ENCODE data around the gene RER1.

RER1 gene

DNA sequence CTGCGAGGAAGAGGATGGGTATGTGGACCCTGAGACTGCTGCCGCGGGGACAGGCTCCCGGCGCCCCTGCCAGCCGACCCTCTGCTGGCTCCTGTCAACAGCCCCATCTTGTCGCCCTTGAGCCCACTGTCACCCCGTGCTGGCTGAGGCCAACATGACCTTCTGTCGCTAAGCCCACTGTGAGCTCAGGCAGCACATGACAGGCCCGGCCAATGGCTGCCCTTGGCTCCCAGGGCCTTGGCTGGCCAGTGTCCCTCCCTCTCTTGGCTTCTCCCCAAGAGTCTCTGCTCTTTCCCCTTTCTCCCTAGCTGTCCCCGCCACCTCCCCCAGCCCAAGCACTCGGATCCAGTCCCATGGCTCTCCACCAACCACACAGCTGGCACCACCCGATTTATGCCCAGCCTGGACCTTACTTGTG, 17.2 kb downstream of the RER1 start:
- no peak for DNase-seq

- DNase-seq, result no peak
Observed at GRCh38 chr1:2409745-2410144, 18.1 kb downstream of the RER1 start.

GRCh38 chr1:2411801-2412394, 20.3 kb downstream of the RER1 start:
- DNase-seq, result no peak

DNA sequence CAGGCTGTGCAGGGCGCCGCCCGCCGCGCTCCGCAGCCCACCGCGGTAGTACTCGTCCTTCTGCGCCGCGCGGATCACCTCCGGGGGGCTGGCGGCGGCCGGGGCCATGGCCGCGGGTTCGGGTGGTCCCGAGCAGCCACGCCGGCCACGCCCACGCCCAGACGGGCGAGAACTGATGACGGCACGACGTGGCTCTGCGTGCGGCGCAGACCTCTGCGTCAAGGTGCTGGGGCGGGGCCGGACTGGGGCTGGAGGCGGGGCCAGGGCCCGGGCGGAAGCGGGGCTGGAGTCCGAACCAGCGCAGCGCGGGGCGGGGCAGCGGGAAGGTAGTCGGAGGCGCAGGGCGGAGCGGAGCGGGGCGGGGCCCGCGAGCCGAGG, 20.7 kb downstream of the RER1 start, which contains the start of gene PEX10:
Gene PEX10 (minus strand): TSS at position 170 of the 378 bp plus-strand sequence. CDS start 62 bp downstream, at position 108.
- DNase-seq, result peak; percentile 66 to 80

DNA sequence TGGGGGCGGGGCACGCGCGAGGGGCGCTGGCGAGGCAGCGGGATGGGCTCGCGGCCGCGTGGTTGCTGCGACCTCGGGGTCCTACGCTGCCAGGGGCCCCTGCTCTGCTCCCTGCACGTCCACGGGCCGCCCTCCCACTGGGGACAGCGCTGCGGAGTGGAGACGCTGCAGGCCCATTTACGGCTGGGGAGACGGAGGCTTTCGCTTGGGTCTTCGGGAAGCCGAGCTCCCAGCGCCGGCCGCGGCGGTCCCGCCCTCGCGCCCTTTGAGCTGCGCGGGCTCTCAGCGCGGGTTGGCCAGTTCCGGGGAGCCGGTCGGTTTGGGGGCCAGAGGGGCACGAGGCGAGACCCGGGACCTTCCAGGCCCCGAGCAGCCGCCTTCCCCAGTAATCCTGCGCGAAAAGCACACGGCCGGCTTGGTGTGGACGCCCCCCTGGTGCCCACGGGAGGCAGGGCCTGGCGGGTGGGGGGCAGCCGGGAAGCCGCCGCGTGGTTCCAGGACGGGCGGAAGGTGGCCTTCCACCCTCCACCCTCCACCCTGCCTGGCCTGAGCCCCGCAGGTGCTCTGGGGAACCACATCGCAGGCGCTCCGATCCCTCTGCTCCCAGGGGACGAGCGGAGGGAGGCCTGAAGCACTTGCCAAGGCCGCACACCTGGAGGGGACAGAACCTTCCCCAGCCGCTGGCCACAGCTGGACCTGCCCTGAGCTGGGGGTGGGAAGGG, 21.3 kb downstream of the RER1 start:
- DNase-seq, result no peak

DNA sequence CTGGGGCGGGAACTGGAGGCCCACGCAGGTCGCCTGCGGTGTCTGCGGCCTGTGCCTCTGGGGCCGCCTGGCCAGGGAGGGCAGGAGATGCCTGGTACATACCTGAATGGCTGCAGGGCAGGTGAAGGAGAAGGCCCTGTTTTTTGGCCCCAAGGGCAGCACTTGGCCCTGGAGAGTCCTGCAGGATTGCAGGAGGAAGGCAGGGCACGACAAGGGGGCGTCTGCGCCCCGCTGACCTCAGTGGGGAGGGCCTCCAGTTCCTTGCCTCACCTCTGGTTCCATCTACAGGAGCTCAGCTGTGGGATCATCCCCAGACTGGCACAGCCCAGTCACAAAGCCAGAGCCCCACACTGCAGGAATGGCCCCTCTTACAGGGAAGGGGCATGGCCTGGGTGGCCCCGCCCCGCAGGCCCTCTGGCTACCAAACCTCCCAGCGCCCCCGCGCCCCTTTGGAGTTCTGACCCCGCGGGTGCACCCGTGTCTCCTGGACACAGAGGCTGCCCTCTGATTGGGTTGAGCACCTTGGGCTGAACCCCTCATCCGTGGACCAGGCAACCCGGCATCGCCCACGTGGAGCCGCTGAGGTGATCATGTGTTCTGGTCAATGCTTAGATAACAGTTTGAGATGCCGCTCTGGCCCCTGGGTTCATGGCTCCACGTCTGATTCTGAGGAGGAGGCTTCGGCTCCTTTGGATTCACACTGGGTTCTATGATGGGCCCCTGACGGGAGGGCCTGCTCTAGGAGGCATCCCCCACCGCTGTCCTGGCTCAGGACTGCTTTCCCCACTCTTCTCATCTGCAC, 22.1 kb downstream of the RER1 start:
- no peak for DNase-seq

DNA sequence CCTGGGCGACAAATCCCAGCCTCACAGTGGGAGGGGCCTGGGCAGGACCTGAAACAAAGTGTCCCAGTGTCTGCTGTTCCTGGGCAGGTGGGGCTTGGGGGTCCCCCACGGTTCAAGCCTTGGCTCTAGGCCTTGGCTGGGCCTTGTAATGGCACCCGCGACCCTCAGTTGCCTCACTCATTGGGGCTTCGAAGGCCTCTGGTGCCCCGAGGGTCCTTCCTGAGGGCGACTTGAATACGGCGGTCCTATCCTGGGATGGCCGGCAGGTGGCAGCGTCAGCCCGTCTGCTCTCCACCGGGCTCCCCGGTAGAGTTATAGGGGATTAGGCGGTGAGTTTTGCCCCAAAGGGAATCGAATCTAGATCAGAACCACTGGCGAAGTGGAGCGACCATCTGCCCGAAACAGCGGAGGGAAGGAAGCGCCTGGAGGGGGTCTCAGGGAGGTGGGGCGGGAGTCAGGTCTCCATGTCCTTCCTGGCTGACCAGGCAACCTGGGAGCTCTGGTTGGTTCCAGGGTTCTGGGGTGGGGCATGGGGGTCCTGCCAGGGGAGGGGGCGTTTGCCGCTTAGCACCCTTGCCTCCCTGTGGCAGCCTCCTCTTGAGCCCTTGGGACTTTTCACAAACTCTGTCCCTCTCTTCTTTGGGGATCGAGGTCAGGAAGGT, 22.8 kb downstream of the RER1 start:
- DNase-seq, result peak in 1 of 2 experiments; percentile 26

DNA sequence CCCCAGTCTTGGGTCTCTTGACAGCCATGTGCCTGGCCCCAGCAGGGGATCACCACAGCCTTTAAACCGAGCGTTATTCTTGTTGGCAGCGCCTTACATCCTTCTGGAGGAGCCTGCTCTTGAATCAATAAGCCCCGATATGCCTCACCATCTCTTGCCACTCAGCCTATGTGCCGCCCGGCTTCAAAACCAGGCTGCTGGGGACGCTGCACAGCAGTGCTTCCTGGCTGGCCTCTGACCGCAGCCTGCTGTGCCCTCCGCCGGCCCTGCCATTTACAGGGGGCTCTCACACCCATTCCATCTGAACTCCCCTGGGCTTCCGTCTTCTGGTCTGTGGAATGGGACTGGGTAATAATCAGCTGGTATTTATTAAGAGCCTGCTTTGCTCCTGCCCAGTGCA, 23.7 kb downstream of the RER1 start:
- DNase-seq, result no peak

- DNase-seq, result no peak
Observed at GRCh38 chr1:2415801-2416208, 24.2 kb downstream of the RER1 start.

GRCh38 chr1:2416403-2416802, 24.8 kb downstream of the RER1 start:
- DNase-seq, result no peak

DNA sequence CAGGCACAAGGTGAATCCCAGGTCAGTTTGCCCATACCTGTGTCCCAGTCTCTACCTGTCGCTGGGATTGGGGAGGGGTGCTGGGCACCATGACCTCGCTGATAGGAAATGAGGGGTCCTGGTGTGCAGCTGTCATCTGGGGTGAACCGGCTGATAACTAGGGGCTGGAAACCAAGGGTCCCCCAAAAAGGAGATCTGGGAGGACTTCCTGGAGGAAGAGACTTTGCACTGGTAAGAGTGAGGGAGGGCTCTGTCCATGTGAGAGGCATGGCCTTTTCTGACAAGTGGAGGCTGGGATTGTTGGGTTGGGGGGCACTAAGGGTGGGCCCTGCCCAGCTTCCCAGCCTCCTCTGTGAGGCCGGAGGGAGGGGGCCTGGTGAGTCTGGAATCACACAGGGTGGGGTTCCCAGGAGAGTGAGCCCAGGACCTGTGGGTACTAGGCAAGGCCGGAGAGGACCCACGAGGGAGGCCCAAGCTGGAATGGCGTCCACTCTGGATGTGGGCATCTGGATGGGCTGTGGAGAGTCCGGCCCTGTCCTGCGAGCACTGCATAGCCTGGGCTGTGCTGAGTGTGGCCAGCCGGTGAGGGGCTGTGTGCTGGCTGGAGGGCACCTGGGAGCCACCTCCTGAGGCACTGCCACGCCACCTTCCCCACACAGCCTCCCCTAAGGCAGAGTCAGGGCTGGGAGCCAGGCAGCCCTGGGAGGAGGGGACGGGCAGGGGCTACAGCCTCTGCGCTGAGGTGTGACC, 25.6 kb downstream of the RER1 start:
- DNase-seq, result no peak

DNA sequence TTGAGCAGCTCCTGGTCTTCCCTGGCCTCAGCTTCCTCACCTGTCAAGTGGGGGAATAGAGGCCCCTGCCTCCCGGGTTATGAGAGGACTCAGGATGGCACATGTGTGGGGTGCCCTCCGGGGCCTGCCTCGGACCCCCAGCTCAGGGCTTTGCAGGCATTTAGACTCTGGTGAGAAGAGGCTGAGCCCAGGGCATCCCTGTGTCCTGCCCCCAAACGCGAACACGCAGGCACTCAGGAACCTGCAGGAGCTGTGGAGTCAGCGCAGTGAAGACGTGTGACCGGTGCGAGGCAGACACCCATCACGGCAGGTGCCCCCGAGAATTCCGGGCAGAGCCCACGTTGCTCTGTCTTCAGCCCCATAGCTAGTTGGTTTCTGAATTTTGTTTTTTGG, 26.2 kb downstream of the RER1 start:
- DNase-seq, result no peak

- no peak for DNase-seq
Observed at GRCh38 chr1:2418791-2419320, 27.2 kb downstream of the RER1 start.

- no peak for DNase-seq
Observed at GRCh38 chr1:2419416-2419815, 27.8 kb downstream of the RER1 start.

GRCh38 chr1:2422523-2422922, 30.9 kb downstream of the RER1 start:
- DNase-seq, result no peak

DNA sequence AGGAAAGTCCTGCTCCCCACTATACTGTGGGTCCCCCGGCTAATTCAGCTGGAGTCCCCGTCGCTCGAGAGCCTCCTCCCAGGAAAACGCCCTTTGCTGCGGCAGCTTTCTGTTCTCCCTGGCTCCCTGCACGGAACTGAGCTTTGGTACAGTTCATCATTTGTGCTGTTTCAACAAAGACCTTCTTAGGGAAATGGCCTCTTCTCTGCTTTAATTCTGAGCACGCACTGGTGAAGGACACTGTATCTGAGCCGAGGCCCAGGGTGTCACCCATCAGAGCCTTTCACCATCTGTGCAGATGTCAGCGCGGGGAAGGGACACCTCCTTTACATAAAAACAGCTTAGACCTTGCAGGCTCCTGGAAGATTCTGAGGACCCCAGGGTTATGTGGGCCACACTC, 34.3 kb downstream of the RER1 start:
- no peak for DNase-seq

DNA sequence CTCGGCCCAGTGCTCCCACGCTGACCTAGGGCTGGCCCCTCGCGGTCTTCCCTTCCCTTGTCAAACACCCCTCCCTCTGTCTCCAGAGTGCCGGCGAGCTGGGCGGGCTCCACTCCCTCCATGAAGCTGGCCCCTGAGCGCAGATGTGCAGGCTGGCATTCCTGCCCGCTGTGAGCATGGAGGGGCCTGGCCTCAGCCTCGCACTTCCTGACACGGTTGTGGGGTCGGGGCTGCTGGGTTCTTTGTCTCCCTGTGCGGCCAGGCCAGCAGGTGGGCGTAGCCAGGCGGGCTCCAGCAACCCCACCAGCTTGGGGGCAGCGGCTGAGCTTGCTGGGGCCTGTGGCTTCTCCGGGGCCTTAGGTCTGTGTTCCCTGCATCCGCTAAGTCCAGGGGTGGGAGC, 34.9 kb downstream of the RER1 start:
- DNase-seq, result no peak

DNA sequence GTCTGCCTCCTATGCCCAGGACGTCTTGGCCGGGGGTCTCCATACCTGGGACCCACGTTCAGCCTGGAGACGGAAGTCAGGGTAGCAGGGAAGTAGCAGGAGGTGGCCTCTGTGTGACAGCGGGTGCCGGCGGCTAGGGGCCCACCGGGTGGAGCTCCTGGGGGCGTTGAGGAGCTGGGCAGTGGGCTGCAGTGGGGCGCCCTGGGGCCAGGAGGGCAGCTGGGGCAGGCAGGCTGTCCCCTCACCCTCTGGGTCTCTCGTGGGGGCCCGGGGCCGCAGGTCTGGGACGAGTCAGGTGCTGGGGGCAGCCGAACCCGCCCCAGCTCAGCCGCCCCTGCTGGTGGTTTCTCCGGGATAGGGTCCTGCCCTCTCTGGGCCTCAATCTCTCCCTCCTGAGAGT, 35.4 kb downstream of the RER1 start:
- DNase-seq, result no peak

DNA sequence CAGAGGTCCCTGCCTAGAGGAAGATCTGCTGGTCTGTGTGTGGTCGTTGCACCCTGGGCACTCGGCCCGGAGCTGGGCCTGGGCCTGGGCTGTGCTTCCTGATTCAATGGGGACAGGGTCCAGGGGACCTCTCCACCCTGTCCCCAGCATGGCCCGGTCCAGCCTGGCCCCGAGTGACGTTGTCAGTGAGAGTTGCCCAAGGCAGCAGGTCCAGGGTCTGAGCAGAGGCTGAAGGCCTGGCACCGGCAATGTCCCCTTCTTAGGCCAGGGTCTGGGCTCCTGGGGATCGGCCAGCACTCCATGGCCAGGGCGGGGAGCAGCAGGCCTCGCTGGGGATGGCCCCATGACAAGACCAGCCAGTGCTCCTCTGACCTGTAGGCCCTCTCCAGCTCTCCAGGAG, 36.3 kb downstream of the RER1 start:
- no peak for DNase-seq

- no peak for DNase-seq
Observed at GRCh38 chr1:2428490-2428889, 36.8 kb downstream of the RER1 start.

GRCh38 chr1:2429780-2430591, 38.3 kb downstream of the RER1 start:
- no peak for DNase-seq

GRCh38 chr1:2430592-2430973, 38.9 kb downstream of the RER1 start:
- no peak for DNase-seq
